K562 (cell line): Measurements from ENCODE around the gene LRP10.

Experiments
- BMI1 ChIP-seq: fragments of 150-350 bp; IDR thresholded peaks from 2 replicates; pipeline ENCODE4 v1.6.1; 2014; ENCODE audit warnings: low read length
- EZH2 ChIP-seq: IDR thresholded peaks from 2 replicates; pipeline ENCODE4 v1.6.1; 2012; ENCODE audit warnings: low read depth, mild to moderate bottlenecking, inconsistent platforms, low read length, borderline replicate concordance
- NFXL1 ChIP-seq: fragments of 450-650 bp; formaldehyde crosslinking; IDR thresholded peaks from 2 replicates; pipeline ENCODE4 v1.4.0; 2021; ENCODE audit warnings: mild to moderate bottlenecking
- RCOR1 ChIP-seq, 2 experiments: IDR thresholded peaks; 2 replicates each; pipeline ENCODE4 v1.6.1; 2012; ENCODE audit warnings: low read depth in 2 of 2, low read length in 2 of 2, borderline replicate concordance in 1 of 2, improper control_type of control experiment in 1 of 2
- ZC3H4 ChIP-seq: sonication (generic); formaldehyde crosslinking; IDR thresholded peaks from 2 replicates; pipeline ENCODE4 v1.9.0; 2021; ENCODE audit warnings: missing genetic modification reagents, borderline replicate concordance
- TF ChIP-seq, protein P1 (sequence below): sonication (generic); formaldehyde crosslinking; IDR thresholded peaks from 2 replicates; pipeline ENCODE4 v1.8.1; 2022; ENCODE audit warnings: missing genetic modification reagents
- TF ChIP-seq, protein P2 (sequence below), 3 experiments: IDR thresholded peaks in 2 of 3; conservative IDR thresholded peaks in 1 of 3; 2 replicates each; pipeline ENCODE4 v1.5.1; 2011 to 2012; ENCODE audit warnings: low read length in 3 of 3, mild to moderate bottlenecking in 3 of 3, control low read depth in 2 of 3, improper control_type of control experiment in 1 of 3, inconsistent platforms in 1 of 3, low read depth in 1 of 3, mixed read lengths in 1 of 3, moderate library complexity in 1 of 3; ENCODE audit not compliant: insufficient read depth in 2 of 3
- TF ChIP-seq, protein P3 (sequence below): sonication (generic); formaldehyde crosslinking; IDR thresholded peaks from 2 replicates; pipeline ENCODE4 v1.8.1; 2023; ENCODE audit warnings: mild to moderate bottlenecking, missing genetic modification reagents
- TF ChIP-seq, protein P4 (sequence below): sonication (generic); formaldehyde crosslinking; IDR thresholded peaks from 2 replicates; pipeline ENCODE4 v1.9.0; 2022; ENCODE audit warnings: mild to moderate bottlenecking, missing genetic modification reagents
- TF ChIP-seq, protein P5 (sequence below): fragments of 450-650 bp; IDR thresholded peaks from 2 replicates; pipeline ENCODE4 v1.6.1; 2016

DNA sequence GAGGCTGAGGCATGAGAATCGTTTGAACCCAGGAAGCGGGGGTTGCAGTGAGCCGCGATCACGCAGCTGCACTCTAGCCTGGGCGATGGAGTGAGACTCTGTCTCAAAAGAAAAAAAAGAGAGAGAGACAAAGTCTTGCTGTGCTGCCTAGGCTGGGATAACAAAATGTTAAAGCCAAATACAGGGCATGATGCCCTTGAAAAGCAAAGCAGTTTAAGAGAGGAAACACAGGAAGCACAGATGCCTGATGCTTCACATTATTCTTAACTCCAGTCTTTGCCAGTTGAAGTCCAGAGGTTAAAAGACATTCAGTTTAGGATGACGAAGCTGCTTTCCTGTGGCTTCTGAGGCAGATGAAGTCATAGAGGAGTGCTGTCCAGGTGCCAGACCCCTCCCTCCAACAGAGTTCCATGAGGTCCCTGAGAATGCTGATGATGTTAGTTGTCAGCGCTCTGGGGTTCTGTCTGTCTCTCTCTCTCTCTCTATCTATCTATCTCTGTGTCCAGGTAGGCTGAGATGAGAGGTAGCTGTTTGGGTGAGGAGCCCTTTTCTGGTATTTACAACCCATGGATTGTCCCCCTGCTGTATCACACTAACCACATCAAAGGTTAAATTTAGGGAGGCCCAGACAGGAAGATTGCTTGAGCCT is 46.7 kb upstream of the LRP10 start:
- TF ChIP-seq, protein P1, sequence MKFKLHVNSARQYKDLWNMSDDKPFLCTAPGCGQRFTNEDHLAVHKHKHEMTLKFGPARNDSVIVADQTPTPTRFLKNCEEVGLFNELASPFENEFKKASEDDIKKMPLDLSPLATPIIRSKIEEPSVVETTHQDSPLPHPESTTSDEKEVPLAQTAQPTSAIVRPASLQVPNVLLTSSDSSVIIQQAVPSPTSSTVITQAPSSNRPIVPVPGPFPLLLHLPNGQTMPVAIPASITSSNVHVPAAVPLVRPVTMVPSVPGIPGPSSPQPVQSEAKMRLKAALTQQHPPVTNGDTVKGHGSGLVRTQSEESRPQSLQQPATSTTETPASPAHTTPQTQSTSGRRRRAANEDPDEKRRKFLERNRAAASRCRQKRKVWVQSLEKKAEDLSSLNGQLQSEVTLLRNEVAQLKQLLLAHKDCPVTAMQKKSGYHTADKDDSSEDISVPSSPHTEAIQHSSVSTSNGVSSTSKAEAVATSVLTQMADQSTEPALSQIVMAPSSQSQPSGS (CRISPR knock-in tag): no peak
- TF ChIP-seq, protein P2, sequence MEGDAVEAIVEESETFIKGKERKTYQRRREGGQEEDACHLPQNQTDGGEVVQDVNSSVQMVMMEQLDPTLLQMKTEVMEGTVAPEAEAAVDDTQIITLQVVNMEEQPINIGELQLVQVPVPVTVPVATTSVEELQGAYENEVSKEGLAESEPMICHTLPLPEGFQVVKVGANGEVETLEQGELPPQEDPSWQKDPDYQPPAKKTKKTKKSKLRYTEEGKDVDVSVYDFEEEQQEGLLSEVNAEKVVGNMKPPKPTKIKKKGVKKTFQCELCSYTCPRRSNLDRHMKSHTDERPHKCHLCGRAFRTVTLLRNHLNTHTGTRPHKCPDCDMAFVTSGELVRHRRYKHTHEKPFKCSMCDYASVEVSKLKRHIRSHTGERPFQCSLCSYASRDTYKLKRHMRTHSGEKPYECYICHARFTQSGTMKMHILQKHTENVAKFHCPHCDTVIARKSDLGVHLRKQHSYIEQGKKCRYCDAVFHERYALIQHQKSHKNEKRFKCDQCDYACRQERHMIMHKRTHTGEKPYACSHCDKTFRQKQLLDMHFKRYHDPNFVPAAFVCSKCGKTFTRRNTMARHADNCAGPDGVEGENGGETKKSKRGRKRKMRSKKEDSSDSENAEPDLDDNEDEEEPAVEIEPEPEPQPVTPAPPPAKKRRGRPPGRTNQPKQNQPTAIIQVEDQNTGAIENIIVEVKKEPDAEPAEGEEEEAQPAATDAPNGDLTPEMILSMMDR (IDR thresholded peaks at IDR 0.05 in 2 of 3, conservative IDR thresholded peaks at IDR 0.05 in 1 of 3; ENCODE audit: insufficient read depth in 2 of 3, low read depth in 1 of 3, low read length in 3 of 3): no peak
- TF ChIP-seq, protein P3, sequence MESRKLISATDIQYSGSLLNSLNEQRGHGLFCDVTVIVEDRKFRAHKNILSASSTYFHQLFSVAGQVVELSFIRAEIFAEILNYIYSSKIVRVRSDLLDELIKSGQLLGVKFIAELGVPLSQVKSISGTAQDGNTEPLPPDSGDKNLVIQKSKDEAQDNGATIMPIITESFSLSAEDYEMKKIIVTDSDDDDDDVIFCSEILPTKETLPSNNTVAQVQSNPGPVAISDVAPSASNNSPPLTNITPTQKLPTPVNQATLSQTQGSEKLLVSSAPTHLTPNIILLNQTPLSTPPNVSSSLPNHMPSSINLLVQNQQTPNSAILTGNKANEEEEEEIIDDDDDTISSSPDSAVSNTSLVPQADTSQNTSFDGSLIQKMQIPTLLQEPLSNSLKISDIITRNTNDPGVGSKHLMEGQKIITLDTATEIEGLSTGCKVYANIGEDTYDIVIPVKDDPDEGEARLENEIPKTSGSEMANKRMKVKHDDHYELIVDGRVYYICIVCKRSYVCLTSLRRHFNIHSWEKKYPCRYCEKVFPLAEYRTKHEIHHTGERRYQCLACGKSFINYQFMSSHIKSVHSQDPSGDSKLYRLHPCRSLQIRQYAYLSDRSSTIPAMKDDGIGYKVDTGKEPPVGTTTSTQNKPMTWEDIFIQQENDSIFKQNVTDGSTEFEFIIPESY: no peak
- TF ChIP-seq EZH2 (no peak), NFXL1 (CRISPR knock-in tag) (no peak), RCOR1 (IDR thresholded peaks at IDR 0.05; ENCODE audit: borderline replicate concordance in 1 of 2, low read depth in 2 of 2, low read length in 2 of 2) (peak in 1 of 2 experiments; percentile 64; a peak in 2 of 4 replicates), BMI1 (no peak), ZC3H4 (CRISPR knock-in tag) (no peak)
- TF ChIP-seq, protein P4, sequence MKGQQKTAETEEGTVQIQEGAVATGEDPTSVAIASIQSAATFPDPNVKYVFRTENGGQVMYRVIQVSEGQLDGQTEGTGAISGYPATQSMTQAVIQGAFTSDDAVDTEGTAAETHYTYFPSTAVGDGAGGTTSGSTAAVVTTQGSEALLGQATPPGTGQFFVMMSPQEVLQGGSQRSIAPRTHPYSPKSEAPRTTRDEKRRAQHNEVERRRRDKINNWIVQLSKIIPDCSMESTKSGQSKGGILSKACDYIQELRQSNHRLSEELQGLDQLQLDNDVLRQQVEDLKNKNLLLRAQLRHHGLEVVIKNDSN (CRISPR knock-in tag): no peak
- TF ChIP-seq, protein P5, sequence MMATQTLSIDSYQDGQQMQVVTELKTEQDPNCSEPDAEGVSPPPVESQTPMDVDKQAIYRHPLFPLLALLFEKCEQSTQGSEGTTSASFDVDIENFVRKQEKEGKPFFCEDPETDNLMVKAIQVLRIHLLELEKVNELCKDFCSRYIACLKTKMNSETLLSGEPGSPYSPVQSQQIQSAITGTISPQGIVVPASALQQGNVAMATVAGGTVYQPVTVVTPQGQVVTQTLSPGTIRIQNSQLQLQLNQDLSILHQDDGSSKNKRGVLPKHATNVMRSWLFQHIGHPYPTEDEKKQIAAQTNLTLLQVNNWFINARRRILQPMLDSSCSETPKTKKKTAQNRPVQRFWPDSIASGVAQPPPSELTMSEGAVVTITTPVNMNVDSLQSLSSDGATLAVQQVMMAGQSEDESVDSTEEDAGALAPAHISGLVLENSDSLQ: peak; percentile 53
